ENCODE data around the gene CNOT8. TPM values are rescaled to one million over a fixed set of nuclear protein-coding genes. Genes with fewer than 3 reads are reported as not detected.

The CNOT8 gene
- polyA plus RNA-seq, 2 of the 4 experiments (the other 2 are of a cell fraction), result 40.6 to 52.7 TPM

DNA sequence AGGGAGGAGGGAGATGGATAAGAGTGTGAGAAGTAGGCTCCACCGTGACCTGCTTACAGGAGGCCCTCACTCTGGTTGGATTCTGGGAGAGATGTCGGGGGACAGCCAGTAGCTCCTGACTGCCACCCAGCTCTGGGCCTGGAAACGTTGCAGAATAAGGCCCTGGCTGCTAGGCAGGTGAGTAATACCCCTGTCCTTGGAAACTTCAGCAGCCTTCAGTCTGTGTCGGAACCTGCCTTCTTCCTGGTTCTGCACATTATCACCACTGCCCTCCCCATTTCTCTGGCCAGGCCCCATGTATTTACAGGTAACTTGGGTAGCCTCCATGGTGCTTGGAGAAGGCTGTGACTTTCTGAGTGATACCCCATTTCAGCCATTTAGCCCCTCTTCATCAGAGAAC, 34.8 kb upstream of the CNOT8 start:
- no peak for TF ChIP-seq POLR2AphosphoS2 (conservative IDR thresholded peaks at IDR 0.05; ENCODE audit: low read length)
- TF ChIP-seq SREBF2 (IDR thresholded peaks at IDR 0.05), result no peak
- TF ChIP-seq, protein P1, sequence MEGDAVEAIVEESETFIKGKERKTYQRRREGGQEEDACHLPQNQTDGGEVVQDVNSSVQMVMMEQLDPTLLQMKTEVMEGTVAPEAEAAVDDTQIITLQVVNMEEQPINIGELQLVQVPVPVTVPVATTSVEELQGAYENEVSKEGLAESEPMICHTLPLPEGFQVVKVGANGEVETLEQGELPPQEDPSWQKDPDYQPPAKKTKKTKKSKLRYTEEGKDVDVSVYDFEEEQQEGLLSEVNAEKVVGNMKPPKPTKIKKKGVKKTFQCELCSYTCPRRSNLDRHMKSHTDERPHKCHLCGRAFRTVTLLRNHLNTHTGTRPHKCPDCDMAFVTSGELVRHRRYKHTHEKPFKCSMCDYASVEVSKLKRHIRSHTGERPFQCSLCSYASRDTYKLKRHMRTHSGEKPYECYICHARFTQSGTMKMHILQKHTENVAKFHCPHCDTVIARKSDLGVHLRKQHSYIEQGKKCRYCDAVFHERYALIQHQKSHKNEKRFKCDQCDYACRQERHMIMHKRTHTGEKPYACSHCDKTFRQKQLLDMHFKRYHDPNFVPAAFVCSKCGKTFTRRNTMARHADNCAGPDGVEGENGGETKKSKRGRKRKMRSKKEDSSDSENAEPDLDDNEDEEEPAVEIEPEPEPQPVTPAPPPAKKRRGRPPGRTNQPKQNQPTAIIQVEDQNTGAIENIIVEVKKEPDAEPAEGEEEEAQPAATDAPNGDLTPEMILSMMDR (IDR thresholded peaks at IDR 0.05), result no peak
- no peak for TF ChIP-seq MAFK (IDR thresholded peaks at IDR 0.05; ENCODE audit: partially characterized antibody)
- no peak for TF ChIP-seq ZSCAN20 (CRISPR knock-in tag; IDR thresholded peaks at IDR 0.05)
- no peak for TF ChIP-seq HOXB5 (CRISPR knock-in tag; IDR thresholded peaks at IDR 0.05)
- no peak for TF ChIP-seq EHMT2 (IDR thresholded peaks at IDR 0.05; ENCODE audit: low read depth)
- no peak for TF ChIP-seq RNF2 (IDR thresholded peaks at IDR 0.05; ENCODE audit: borderline replicate concordance, low read depth)
- TF ChIP-seq, protein P2, sequence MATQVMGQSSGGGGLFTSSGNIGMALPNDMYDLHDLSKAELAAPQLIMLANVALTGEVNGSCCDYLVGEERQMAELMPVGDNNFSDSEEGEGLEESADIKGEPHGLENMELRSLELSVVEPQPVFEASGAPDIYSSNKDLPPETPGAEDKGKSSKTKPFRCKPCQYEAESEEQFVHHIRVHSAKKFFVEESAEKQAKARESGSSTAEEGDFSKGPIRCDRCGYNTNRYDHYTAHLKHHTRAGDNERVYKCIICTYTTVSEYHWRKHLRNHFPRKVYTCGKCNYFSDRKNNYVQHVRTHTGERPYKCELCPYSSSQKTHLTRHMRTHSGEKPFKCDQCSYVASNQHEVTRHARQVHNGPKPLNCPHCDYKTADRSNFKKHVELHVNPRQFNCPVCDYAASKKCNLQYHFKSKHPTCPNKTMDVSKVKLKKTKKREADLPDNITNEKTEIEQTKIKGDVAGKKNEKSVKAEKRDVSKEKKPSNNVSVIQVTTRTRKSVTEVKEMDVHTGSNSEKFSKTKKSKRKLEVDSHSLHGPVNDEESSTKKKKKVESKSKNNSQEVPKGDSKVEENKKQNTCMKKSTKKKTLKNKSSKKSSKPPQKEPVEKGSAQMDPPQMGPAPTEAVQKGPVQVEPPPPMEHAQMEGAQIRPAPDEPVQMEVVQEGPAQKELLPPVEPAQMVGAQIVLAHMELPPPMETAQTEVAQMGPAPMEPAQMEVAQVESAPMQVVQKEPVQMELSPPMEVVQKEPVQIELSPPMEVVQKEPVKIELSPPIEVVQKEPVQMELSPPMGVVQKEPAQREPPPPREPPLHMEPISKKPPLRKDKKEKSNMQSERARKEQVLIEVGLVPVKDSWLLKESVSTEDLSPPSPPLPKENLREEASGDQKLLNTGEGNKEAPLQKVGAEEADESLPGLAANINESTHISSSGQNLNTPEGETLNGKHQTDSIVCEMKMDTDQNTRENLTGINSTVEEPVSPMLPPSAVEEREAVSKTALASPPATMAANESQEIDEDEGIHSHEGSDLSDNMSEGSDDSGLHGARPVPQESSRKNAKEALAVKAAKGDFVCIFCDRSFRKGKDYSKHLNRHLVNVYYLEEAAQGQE (IDR thresholded peaks at IDR 0.05), result no peak
- TF ChIP-seq FOSB (CRISPR knock-in tag; IDR thresholded peaks at IDR 0.05), result no peak
- TF ChIP-seq KDM1A (IDR thresholded peaks at IDR 0.05; ENCODE audit: low read depth), result no peak
- TF ChIP-seq, protein P3, sequence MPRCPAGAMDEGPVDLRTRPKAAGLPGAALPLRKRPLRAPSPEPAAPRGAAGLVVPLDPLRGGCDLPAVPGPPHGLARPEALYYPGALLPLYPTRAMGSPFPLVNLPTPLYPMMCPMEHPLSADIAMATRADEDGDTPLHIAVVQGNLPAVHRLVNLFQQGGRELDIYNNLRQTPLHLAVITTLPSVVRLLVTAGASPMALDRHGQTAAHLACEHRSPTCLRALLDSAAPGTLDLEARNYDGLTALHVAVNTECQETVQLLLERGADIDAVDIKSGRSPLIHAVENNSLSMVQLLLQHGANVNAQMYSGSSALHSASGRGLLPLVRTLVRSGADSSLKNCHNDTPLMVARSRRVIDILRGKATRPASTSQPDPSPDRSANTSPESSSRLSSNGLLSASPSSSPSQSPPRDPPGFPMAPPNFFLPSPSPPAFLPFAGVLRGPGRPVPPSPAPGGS (IDR thresholded peaks at IDR 0.05), result no peak
- no peak for TF ChIP-seq HOXB13 (CRISPR knock-in tag; IDR thresholded peaks at IDR 0.05; ENCODE audit: low read depth)
- Histone ChIP-seq H3K4me3 (no peak overlapping the region), H3K4me2 (no peak overlapping the region), H3K27ac (no peak overlapping the region), H3K4me1 (peaks cover 5% of the 10 kb centered on the region; the same call in 2 of the 3 replicates), H3K9me3 (no peaks in the 10 kb centered on the region)
- ChIA-PET CTCF (interaction anchor here (0.6 to 1.0 kb wide), 2 partner anchors 14 to 173 kb away, joined by 3 to 4 read pairs; no protein-coding TSS in a partner anchor), POLR2A (no interaction called here)
- no peak for FAIRE-seq
- ATAC-seq, result peak; percentile 17 to 31; a peak in 3 of 6 replicates
- no peak for DNase-seq (ENCODE audit: low read depth in 1 of 2, low spot score in 1 of 2)
- 78% methylated on average over 4 of the region's 4 CpGs for WGBS (ENCODE audit: missing lambda C conversion rate)

DNA sequence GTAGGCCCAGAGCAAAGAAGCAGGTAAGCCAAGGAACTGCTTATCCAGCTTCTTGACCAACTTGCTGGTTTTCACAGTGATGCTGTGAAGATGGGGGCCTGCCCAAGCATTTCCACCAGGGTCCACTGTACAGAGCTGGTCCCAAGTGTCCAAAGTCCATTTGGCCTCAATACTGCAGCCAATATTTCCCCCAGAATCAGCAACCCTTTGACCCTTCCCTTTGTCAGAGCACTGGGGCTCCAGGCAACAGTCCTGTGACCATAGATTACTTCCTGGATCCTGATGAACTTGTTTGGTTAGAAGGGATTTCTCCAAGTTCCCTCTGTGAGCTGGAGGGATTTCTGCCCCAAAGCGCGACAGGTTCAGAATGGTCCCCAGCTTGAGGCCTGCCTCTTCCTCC, 34.4 kb upstream of the CNOT8 start:
- CTCF ChIA-PET, result interaction anchor here (0.6 to 1.0 kb wide), 2 partner anchors 14 to 174 kb away, joined by 3 to 4 read pairs; no protein-coding TSS in a partner anchor
- no peak for FAIRE-seq
- WGBS (ENCODE audit: missing lambda C conversion rate), result 100% methylated on average over 2 of the region's 2 CpGs
- Histone ChIP-seq H3K9me3 (no peaks in the 10 kb centered on the region), H3K4me3 (no peak overlapping the region), H3K27ac (no peak overlapping the region), H3K4me1 (peaks cover 9% of the 10 kb centered on the region; the same call in 2 of the 3 replicates), H3K4me2 (no peak overlapping the region)
- no peak for TF ChIP-seq CHD4 (IDR thresholded peaks at IDR 0.05; ENCODE audit: borderline replicate concordance)
- TF ChIP-seq, protein P4, sequence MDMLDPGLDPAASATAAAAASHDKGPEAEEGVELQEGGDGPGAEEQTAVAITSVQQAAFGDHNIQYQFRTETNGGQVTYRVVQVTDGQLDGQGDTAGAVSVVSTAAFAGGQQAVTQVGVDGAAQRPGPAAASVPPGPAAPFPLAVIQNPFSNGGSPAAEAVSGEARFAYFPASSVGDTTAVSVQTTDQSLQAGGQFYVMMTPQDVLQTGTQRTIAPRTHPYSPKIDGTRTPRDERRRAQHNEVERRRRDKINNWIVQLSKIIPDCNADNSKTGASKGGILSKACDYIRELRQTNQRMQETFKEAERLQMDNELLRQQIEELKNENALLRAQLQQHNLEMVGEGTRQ (IDR thresholded peaks at IDR 0.05), result no peak
- no peak for TF ChIP-seq RAD21 (conservative IDR thresholded peaks at IDR 0.05 in 1 of 2, IDR thresholded peaks at IDR 0.05 in 1 of 2)
- TF ChIP-seq ESRRA (IDR thresholded peaks at IDR 0.05; ENCODE audit: borderline replicate concordance, low read length), result no peak
- TF ChIP-seq EHMT2 (IDR thresholded peaks at IDR 0.05; ENCODE audit: low read depth), result no peak
- POLR2A ChIA-PET, result no interaction called here
- ATAC-seq, result no peak; a peak in 1 of 6 replicates
- DNase-seq (ENCODE audit: low read depth in 1 of 2, low spot score in 1 of 2), result no peak

All from A549 (cell line).